ENCODE data around the gene CDC123. TPM values are rescaled to one million over a fixed set of nuclear protein-coding genes. Genes with fewer than 3 reads are reported as not detected.

The CDC123 gene
- total RNA-seq, 1 donor from 2014 or later = 76.0 TPM

DNA sequence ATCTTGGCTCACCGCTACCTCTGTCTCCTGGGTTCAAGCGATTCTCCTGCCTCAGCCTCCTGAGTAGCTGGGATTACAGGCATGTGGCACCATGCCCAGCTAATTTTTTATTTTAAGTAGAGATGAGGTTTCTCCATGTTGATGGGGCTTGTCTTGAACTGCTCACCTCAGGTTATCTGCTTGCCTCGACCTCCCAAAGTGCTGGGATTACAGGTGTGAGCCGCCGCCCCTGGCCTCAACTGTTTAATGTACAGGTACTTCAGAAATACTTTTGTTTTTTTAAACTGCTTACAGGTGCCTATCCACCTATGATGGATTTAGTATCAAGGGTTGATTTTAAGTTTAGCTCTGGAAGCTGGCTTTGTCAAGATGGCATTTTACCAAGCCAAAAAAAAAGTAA is 55.6 kb downstream of the CDC123 start:
- H3K4me1 Mint-ChIP-seq (ENCODE audit: low read depth, unreplicated experiment) = no peaks in the 10 kb centered on the region
- no peaks in the 10 kb centered on the region for H3K27me3 Mint-ChIP-seq (ENCODE audit: unreplicated experiment)
- no peak for DNase-seq
- TF ChIP-seq, protein P1, sequence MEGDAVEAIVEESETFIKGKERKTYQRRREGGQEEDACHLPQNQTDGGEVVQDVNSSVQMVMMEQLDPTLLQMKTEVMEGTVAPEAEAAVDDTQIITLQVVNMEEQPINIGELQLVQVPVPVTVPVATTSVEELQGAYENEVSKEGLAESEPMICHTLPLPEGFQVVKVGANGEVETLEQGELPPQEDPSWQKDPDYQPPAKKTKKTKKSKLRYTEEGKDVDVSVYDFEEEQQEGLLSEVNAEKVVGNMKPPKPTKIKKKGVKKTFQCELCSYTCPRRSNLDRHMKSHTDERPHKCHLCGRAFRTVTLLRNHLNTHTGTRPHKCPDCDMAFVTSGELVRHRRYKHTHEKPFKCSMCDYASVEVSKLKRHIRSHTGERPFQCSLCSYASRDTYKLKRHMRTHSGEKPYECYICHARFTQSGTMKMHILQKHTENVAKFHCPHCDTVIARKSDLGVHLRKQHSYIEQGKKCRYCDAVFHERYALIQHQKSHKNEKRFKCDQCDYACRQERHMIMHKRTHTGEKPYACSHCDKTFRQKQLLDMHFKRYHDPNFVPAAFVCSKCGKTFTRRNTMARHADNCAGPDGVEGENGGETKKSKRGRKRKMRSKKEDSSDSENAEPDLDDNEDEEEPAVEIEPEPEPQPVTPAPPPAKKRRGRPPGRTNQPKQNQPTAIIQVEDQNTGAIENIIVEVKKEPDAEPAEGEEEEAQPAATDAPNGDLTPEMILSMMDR (IDR thresholded peaks at IDR 0.05; ENCODE audit: partially characterized antibody, unreplicated experiment) = no peak
- H3K36me3 Mint-ChIP-seq (ENCODE audit: unreplicated experiment) = no peaks in the 10 kb centered on the region
- no peak overlapping the region for H3K4me3 Mint-ChIP-seq (ENCODE audit: unreplicated experiment)
- no peak overlapping the region for H3K27ac Mint-ChIP-seq (ENCODE audit: unreplicated experiment)
- no peaks in the 10 kb centered on the region for H3K9me3 Mint-ChIP-seq (ENCODE audit: unreplicated experiment)

DNA sequence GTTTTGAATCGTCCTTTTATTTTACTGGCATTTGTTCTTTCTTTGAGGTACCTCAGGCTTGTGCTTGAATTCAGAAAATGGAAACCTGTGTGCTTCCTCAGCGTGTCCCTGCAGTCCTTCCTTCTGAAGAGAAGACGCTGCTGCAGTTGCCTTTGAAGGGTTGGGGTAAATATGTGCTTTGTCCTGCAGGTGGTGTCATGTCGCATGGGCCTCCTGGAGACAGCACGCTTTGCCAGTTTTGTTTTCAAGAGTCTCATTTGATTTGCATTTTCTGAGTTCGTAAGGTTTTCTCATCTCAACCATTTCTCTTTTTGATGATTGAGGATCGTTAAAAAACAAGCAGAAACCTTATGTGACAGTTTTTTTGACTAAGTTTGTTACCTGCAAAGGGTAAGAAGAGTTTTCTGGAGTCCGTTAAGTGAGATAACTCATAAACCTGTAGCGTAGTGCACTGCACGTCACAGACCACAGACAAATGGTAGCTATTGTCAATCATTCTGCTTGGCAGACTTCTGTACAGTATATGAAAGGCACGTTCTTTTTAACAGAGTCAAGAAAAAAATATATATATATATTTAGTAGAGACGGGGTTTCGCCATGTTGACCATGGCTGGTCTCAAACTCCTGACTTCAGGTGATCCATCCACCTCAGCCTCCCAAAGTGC is 57.0 kb downstream of the CDC123 start:
- TF ChIP-seq, protein P1 (IDR thresholded peaks at IDR 0.05; ENCODE audit: partially characterized antibody, unreplicated experiment) = peak; percentile 65
- peak; percentile 33 for DNase-seq
- Mint-ChIP-seq H3K36me3 (ENCODE audit: unreplicated experiment) (peaks cover 3% of the 10 kb centered on the region), H3K4me1 (ENCODE audit: low read depth, unreplicated experiment) (no peaks in the 10 kb centered on the region), H3K4me3 (ENCODE audit: unreplicated experiment) (no peak overlapping the region), H3K9me3 (ENCODE audit: unreplicated experiment) (no peaks in the 10 kb centered on the region), H3K27me3 (ENCODE audit: unreplicated experiment) (no peaks in the 10 kb centered on the region), H3K27ac (ENCODE audit: unreplicated experiment) (no peak overlapping the region)

DNA sequence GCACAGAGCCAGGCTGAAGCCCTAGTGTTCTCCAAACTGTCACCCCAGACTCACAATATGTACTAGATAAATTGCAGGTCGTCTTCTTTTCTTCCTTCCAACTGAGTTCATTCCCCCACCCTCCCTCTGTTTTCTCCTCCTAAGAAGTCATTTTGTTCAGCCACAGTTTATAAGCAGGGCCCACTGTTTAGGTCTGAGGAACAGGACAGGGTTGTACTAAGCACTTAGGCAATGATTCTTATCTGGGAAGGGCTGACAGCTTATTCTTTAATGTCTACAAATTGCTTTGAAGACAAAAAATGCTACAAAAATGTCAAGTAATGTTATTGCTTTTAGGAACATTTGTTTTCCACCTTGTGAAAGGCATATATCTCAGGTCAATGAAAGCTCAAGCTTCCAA is 59.1 kb downstream of the CDC123 start:
- Mint-ChIP-seq H3K36me3 (ENCODE audit: unreplicated experiment) (peaks cover 5% of the 10 kb centered on the region), H3K27me3 (ENCODE audit: unreplicated experiment) (no peaks in the 10 kb centered on the region), H3K4me1 (ENCODE audit: low read depth, unreplicated experiment) (no peaks in the 10 kb centered on the region), H3K27ac (ENCODE audit: unreplicated experiment) (no peak overlapping the region), H3K9me3 (ENCODE audit: unreplicated experiment) (no peaks in the 10 kb centered on the region), H3K4me3 (ENCODE audit: unreplicated experiment) (no peak overlapping the region)
- TF ChIP-seq, protein P1 (IDR thresholded peaks at IDR 0.05; ENCODE audit: partially characterized antibody, unreplicated experiment) = no peak
- no peak for DNase-seq

DNA sequence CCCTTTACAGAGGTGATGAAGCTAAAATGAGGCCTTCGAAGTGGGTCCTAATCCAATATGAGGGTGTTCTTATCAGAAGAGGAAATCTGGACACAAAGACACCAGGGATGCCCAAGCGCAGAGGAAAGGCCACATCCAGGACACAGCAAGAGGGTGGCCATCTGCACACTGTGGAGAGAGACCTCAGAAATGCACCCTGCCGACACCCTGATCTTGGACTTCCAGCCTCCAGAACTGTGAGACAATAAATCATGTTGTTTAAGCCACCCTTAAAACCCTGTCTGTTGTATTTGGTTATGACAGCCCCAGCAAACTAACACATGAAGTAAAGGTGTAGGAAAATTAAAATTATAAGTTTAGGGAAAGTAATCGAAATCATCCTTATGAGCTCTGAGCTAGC is 64.0 kb downstream of the CDC123 start:
- TF ChIP-seq, protein P1 (IDR thresholded peaks at IDR 0.05; ENCODE audit: partially characterized antibody, unreplicated experiment) = no peak
- Mint-ChIP-seq H3K4me3 (ENCODE audit: unreplicated experiment) (no peak overlapping the region), H3K27ac (ENCODE audit: unreplicated experiment) (no peak overlapping the region), H3K4me1 (ENCODE audit: low read depth, unreplicated experiment) (no peaks in the 10 kb centered on the region), H3K36me3 (ENCODE audit: unreplicated experiment) (peaks cover 5% of the 10 kb centered on the region), H3K27me3 (ENCODE audit: unreplicated experiment) (peaks cover 1% of the 10 kb centered on the region), H3K9me3 (ENCODE audit: unreplicated experiment) (no peaks in the 10 kb centered on the region)
- DNase-seq = no peak

DNA sequence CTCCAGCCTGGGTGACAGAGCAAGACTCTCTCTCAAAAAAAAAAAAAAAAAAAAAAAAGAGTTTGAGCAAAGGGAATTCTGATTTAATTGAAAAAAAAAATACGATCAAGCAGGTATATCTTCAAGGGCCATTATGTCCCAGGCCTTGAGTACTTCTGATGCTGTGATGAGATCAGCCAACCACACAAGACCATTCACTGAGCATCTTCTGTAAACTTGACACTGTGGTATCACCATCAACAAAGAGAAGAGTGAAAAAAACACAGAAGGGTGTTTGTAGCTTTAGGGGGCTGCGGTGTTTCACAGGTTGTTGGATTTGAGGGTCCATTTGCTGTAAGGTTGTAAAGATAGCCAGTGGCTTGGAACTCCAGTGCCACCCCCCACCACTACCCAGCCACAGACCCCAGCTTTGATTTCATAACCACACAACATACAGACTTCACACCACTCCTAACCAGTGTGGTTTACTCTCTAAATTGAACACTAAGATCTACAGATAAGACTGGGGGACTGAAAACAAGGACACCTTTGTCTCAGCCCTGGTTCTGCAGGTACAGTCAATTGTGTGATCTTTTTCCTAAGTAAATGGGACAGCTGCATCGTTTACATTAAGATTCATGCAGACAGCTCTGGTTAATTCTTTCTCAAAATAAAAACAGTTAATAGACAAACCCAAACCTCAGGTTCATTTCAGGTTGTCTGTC is 66.4 kb downstream of the CDC123 start:
- Mint-ChIP-seq H3K9me3 (ENCODE audit: unreplicated experiment) (no peaks in the 10 kb centered on the region), H3K4me1 (ENCODE audit: low read depth, unreplicated experiment) (no peaks in the 10 kb centered on the region), H3K36me3 (ENCODE audit: unreplicated experiment) (peaks cover 5% of the 10 kb centered on the region), H3K4me3 (ENCODE audit: unreplicated experiment) (no peak overlapping the region), H3K27ac (ENCODE audit: unreplicated experiment) (no peak overlapping the region), H3K27me3 (ENCODE audit: unreplicated experiment) (peaks cover 1% of the 10 kb centered on the region)
- no peak for DNase-seq
- TF ChIP-seq, protein P1 (IDR thresholded peaks at IDR 0.05; ENCODE audit: partially characterized antibody, unreplicated experiment) = no peak
